ENCODE data around the gene ILDR1. TPM values are rescaled to one million over a fixed set of nuclear protein-coding genes. Genes with fewer than 3 reads are reported as not detected.

Gene ILDR1
- polyA plus RNA-seq, 1 donor from 2014 or later = not detected

DNA sequence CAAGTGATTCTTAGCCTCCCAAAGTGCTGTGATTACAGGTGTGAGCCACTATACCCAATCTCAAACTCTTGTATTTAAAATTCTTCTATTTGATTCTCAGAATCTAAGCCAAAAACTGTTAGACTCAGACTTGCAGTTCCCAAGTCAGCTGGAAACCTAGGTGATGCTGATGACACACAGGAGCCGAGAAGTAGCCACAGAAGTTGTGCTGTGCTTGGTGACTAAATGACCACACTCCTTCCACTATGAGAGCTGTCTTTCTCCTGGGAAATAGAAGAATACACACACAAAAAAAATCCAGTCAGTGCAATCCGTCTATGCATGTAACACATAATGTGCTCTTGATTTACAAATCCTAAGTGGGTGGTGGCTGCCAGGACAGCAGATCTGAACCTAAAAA, 33.9 kb downstream of the ILDR1 start:
- TF ChIP-seq, protein P1, sequence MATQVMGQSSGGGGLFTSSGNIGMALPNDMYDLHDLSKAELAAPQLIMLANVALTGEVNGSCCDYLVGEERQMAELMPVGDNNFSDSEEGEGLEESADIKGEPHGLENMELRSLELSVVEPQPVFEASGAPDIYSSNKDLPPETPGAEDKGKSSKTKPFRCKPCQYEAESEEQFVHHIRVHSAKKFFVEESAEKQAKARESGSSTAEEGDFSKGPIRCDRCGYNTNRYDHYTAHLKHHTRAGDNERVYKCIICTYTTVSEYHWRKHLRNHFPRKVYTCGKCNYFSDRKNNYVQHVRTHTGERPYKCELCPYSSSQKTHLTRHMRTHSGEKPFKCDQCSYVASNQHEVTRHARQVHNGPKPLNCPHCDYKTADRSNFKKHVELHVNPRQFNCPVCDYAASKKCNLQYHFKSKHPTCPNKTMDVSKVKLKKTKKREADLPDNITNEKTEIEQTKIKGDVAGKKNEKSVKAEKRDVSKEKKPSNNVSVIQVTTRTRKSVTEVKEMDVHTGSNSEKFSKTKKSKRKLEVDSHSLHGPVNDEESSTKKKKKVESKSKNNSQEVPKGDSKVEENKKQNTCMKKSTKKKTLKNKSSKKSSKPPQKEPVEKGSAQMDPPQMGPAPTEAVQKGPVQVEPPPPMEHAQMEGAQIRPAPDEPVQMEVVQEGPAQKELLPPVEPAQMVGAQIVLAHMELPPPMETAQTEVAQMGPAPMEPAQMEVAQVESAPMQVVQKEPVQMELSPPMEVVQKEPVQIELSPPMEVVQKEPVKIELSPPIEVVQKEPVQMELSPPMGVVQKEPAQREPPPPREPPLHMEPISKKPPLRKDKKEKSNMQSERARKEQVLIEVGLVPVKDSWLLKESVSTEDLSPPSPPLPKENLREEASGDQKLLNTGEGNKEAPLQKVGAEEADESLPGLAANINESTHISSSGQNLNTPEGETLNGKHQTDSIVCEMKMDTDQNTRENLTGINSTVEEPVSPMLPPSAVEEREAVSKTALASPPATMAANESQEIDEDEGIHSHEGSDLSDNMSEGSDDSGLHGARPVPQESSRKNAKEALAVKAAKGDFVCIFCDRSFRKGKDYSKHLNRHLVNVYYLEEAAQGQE (IDR thresholded peaks at IDR 0.05; ENCODE audit: borderline replicate concordance) = no peak
- TF ChIP-seq MXI1 (conservative IDR thresholded peaks at IDR 0.05; ENCODE audit: poor library complexity, severe bottlenecking) = no peak
- TF ChIP-seq, protein P2, sequence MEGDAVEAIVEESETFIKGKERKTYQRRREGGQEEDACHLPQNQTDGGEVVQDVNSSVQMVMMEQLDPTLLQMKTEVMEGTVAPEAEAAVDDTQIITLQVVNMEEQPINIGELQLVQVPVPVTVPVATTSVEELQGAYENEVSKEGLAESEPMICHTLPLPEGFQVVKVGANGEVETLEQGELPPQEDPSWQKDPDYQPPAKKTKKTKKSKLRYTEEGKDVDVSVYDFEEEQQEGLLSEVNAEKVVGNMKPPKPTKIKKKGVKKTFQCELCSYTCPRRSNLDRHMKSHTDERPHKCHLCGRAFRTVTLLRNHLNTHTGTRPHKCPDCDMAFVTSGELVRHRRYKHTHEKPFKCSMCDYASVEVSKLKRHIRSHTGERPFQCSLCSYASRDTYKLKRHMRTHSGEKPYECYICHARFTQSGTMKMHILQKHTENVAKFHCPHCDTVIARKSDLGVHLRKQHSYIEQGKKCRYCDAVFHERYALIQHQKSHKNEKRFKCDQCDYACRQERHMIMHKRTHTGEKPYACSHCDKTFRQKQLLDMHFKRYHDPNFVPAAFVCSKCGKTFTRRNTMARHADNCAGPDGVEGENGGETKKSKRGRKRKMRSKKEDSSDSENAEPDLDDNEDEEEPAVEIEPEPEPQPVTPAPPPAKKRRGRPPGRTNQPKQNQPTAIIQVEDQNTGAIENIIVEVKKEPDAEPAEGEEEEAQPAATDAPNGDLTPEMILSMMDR (IDR thresholded peaks at IDR 0.05; ENCODE audit: poor library complexity, severe bottlenecking) = no peak
- no peak for TF ChIP-seq EZH2 (IDR thresholded peaks at IDR 0.05; ENCODE audit: borderline replicate concordance, insufficient read depth, low read length, poor library complexity, severe bottlenecking)
- TF ChIP-seq RAD21 (conservative IDR thresholded peaks at IDR 0.05) = no peak
- no peak for TF ChIP-seq POLR2AphosphoS5 (IDR thresholded peaks at IDR 0.05)
- no peak for TF ChIP-seq SMC3 (conservative IDR thresholded peaks at IDR 0.05; ENCODE audit: poor library complexity)
- TF ChIP-seq TAF1 (IDR thresholded peaks at IDR 0.05; ENCODE audit: low read depth) = no peak
- TF ChIP-seq EP300 (conservative IDR thresholded peaks at IDR 0.05; ENCODE audit: poor library complexity, severe bottlenecking) = no peak
- Histone ChIP-seq H3K4me3 (ENCODE audit: low read length) (no peak overlapping the region), H3K27me3 (ENCODE audit: insufficient read depth, low read depth, low read length) (no peaks in the 10 kb centered on the region), H4K20me1 (ENCODE audit: insufficient read depth) (no peaks in the 10 kb centered on the region), H3K4me2 (ENCODE audit: low read length) (no peak overlapping the region), H3K27ac (ENCODE audit: low read length) (no peak overlapping the region), H2AFZ (ENCODE audit: low read depth, low read length) (no peak overlapping the region), H3K9me2 (ENCODE audit: insufficient read depth, low read length) (no peaks in the 10 kb centered on the region), H3K9ac (ENCODE audit: low read length) (no peak overlapping the region), H3F3A (ENCODE audit: insufficient read depth, low read length, poor library complexity, severe bottlenecking) (no peaks in the 10 kb centered on the region), H3K9me3 (ENCODE audit: low read length) (no peaks in the 10 kb centered on the region), H3K79me2 (replicated peaks; ENCODE audit: insufficient read depth, low read length) (no peaks in the 10 kb centered on the region), H3K36me3 (ENCODE audit: insufficient read depth, low read length) (no peaks in the 10 kb centered on the region)

DNA sequence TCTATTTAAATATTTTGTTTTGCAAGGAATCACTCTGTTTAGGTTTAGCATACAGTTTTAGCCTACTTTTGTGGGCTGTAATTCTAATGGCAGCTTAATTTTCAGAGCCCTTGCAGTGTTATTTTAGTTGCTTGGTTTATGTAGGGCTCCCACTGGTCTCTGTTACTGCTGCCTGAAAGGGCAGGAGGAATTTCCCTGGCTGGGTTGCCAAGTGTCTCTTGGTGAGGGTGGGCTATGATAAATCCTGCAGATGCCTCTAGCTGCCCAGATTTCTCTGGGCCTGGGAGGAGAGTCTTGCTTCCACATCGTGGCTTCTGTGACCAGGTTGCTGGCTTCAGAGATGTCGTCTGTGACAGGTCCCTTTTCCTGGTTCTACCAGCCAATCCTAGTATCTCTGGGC, 36.2 kb downstream of the ILDR1 start:
- H2AFZ ChIP-seq (ENCODE audit: low read depth, low read length) = no peak overlapping the region
- H3K36me3 ChIP-seq (ENCODE audit: insufficient read depth, low read length) = no peaks in the 10 kb centered on the region
- H3K9me3 ChIP-seq (ENCODE audit: low read length) = no peaks in the 10 kb centered on the region
- H3K4me3 ChIP-seq (ENCODE audit: low read length) = no peak overlapping the region
- H3K9me2 ChIP-seq (ENCODE audit: insufficient read depth, low read length) = no peaks in the 10 kb centered on the region
- no peak overlapping the region for H3K4me2 ChIP-seq (ENCODE audit: low read length)
- H3F3A ChIP-seq (ENCODE audit: insufficient read depth, low read length, poor library complexity, severe bottlenecking) = no peaks in the 10 kb centered on the region
- no peak overlapping the region for H3K9ac ChIP-seq (ENCODE audit: low read length)
- no peaks in the 10 kb centered on the region for H3K27me3 ChIP-seq (ENCODE audit: insufficient read depth, low read depth, low read length)
- H3K27ac ChIP-seq (ENCODE audit: low read length) = no peak overlapping the region
- no peaks in the 10 kb centered on the region for H3K79me2 ChIP-seq (replicated peaks; ENCODE audit: insufficient read depth, low read length)
- no peak for TF ChIP-seq SMC3 (conservative IDR thresholded peaks at IDR 0.05; ENCODE audit: poor library complexity)
- no peak for TF ChIP-seq RAD21 (conservative IDR thresholded peaks at IDR 0.05)
- TF ChIP-seq POLR2AphosphoS5 (IDR thresholded peaks at IDR 0.05) = no peak
- TF ChIP-seq, protein P1 (IDR thresholded peaks at IDR 0.05; ENCODE audit: borderline replicate concordance) = no peak
- TF ChIP-seq MXI1 (conservative IDR thresholded peaks at IDR 0.05; ENCODE audit: poor library complexity, severe bottlenecking) = no peak
- TF ChIP-seq EP300 (conservative IDR thresholded peaks at IDR 0.05; ENCODE audit: poor library complexity, severe bottlenecking) = no peak
- TF ChIP-seq EZH2 (IDR thresholded peaks at IDR 0.05; ENCODE audit: borderline replicate concordance, insufficient read depth, low read length, poor library complexity, severe bottlenecking) = no peak
- TF ChIP-seq, protein P2 (IDR thresholded peaks at IDR 0.05; ENCODE audit: poor library complexity, severe bottlenecking) = no peak
- no peak for TF ChIP-seq TAF1 (IDR thresholded peaks at IDR 0.05; ENCODE audit: low read depth)
- no peaks in the 10 kb centered on the region for H4K20me1 ChIP-seq (ENCODE audit: insufficient read depth)

Measured in neural cell (in vitro differentiated cells).